Fibroblast of lung (primary cell): ENCODE data around the gene ATP8A2. TPM values are rescaled to one million over a fixed set of nuclear protein-coding genes. Genes with fewer than 3 reads are reported as not detected.

Experiments
- DNase-seq, 2 donors: peaks; one replicate each; pipeline versions ENCODE4 v3.0.0 to v3.0.0-alpha.2; 2010; ENCODE audit warnings: low read depth in 2 of 2
- H2AFZ ChIP-seq: 2 replicates; pipeline ENCODE4 v1.5.1; 2012; ENCODE audit warnings: low read length, control low read depth, inconsistent platforms
- H3K27ac ChIP-seq: 2 replicates; pipeline ENCODE4 v1.5.1; 2011; ENCODE audit warnings: low read length, control low read depth; ENCODE audit not compliant: insufficient read depth
- H3K27me3 ChIP-seq: 2 replicates; pipeline ENCODE4 v1.5.1; 2011; ENCODE audit warnings: mild to moderate bottlenecking, low read length; ENCODE audit not compliant: control insufficient read depth, insufficient read depth
- H3K36me3 ChIP-seq: 2 replicates; pipeline ENCODE4 v1.5.1; 2011; ENCODE audit warnings: low read length; ENCODE audit not compliant: control insufficient read depth, insufficient read depth
- H3K4me1 ChIP-seq: 2 replicates; pipeline ENCODE4 v1.5.1; 2011; ENCODE audit warnings: low read length; ENCODE audit not compliant: control insufficient read depth, insufficient read depth; ENCODE audit errors: extremely low read depth
- H3K4me2 ChIP-seq: 2 replicates; pipeline ENCODE4 v1.5.1; 2011; ENCODE audit warnings: low read length, control low read depth; ENCODE audit not compliant: insufficient read depth; ENCODE audit errors: extremely low read depth
- H3K4me3 ChIP-seq, 4 experiments: fragments of 200-600 bp in 1 of 4; sonication (generic) in 1 of 4; replicated peaks in 1 of 4; 2 replicates each; pipeline ENCODE4 v1.5.1; 2011 to 2016; ENCODE audit warnings: low read length in 4 of 4, low read depth in 3 of 4, mild to moderate bottlenecking in 3 of 4, control low read depth in 2 of 4, inconsistent platforms in 1 of 4, mixed read lengths in 1 of 4; ENCODE audit not compliant: insufficient read depth in 1 of 4; ENCODE audit errors: control extremely low read depth in 1 of 4
- H3K79me2 ChIP-seq: 2 replicates; pipeline ENCODE4 v1.5.1; 2012; ENCODE audit warnings: mild to moderate bottlenecking, low read length, inconsistent platforms; ENCODE audit not compliant: control insufficient read depth, insufficient read depth
- H3K9ac ChIP-seq: 2 replicates; pipeline ENCODE4 v1.5.1; 2011; ENCODE audit warnings: mild to moderate bottlenecking, low read length, control low read depth; ENCODE audit not compliant: insufficient read depth
- H3K9me3 ChIP-seq: 2 replicates; pipeline ENCODE4 v1.5.1; 2012; ENCODE audit warnings: low read depth, low read length; ENCODE audit not compliant: control insufficient read depth, insufficient read depth
- H4K20me1 ChIP-seq: 2 replicates; pipeline ENCODE4 v1.5.1; 2011; ENCODE audit warnings: low read length; ENCODE audit not compliant: control insufficient read depth, insufficient read depth; ENCODE audit errors: extremely low read depth
- EZH2 ChIP-seq: IDR thresholded peaks from 2 replicates; pipeline ENCODE4 v1.5.1; 2012; ENCODE audit warnings: low read length, control low read depth, mild to moderate bottlenecking; ENCODE audit errors: missing control alignments
- polyA plus RNA-seq, 2 donors: library from polyadenylated mRNA; depleted of rRNA in 1 of 2; stranded (reverse) in 1 of 2; unstranded in 1 of 2; fragments of >200 nt; gene quantifications; 2 replicates each; pipeline ENCODE4 v1.2.1, GENCODE V29; 2011 to 2012; ENCODE audit warnings: missing spikeins in 1 of 2
- total RNA-seq: library from RNA; depleted of rRNA; stranded (reverse); fragments of >200 nt; gene quantifications from 2 replicates; pipeline ENCODE4 v1.2.1, GENCODE V29; 2014
- TF ChIP-seq, protein P1 (sequence below), 2 donors: IDR thresholded peaks in 1 of 2; conservative IDR thresholded peaks in 1 of 2; 1 replicate in 1 of 2; 2 replicates in 1 of 2; pipeline ENCODE4 v1.5.1; 2011 to 2012; ENCODE audit warnings: low read length in 2 of 2, control low read depth in 1 of 2, inconsistent platforms in 1 of 2, low read depth in 1 of 2, mild to moderate bottlenecking in 1 of 2

The ATP8A2 gene
- total and polyA plus RNA-seq, 2 donors (not counting 1 experiment from before 2014, with no cell fraction given): under 0.01 to 0.01 TPM

DNA sequence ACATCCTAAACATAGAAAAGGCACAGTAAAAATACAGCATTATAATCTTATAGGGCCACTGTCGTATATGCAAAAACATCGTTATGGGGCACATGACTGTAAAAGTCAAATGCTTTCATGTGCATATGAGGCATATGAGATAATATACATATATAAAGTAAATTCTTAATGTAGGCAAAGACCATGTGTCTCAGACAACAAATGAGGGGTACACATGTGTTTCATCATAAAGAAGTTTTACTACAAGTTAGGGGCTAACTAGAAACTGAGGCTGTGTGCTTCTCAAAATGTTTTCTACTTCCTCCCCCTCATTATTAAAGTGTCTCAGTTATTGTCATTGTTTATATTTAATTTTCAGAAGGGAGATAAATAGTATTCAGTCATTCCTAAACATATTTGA lies 370.4 kb downstream of the ATP8A2 start:
- no peaks in the 10 kb centered on the region for H3K36me3 ChIP-seq
- no peak overlapping the region for H3K27ac ChIP-seq
- no peaks in the 10 kb centered on the region for H3K4me1 ChIP-seq
- H3K79me2 ChIP-seq: no peaks in the 10 kb centered on the region
- no peak overlapping the region for H3K4me2 ChIP-seq
- no peaks in the 10 kb centered on the region for H3K27me3 ChIP-seq
- TF ChIP-seq, protein P1, sequence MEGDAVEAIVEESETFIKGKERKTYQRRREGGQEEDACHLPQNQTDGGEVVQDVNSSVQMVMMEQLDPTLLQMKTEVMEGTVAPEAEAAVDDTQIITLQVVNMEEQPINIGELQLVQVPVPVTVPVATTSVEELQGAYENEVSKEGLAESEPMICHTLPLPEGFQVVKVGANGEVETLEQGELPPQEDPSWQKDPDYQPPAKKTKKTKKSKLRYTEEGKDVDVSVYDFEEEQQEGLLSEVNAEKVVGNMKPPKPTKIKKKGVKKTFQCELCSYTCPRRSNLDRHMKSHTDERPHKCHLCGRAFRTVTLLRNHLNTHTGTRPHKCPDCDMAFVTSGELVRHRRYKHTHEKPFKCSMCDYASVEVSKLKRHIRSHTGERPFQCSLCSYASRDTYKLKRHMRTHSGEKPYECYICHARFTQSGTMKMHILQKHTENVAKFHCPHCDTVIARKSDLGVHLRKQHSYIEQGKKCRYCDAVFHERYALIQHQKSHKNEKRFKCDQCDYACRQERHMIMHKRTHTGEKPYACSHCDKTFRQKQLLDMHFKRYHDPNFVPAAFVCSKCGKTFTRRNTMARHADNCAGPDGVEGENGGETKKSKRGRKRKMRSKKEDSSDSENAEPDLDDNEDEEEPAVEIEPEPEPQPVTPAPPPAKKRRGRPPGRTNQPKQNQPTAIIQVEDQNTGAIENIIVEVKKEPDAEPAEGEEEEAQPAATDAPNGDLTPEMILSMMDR (conservative IDR thresholded peaks at IDR 0.05 in 1 of 2, IDR thresholded peaks at IDR 0.05 in 1 of 2; ENCODE audit: low read depth in 1 of 2, low read length in 2 of 2): no peak
- TF ChIP-seq EZH2: no peak
- DNase-seq: no peak
- no peaks in the 10 kb centered on the region for H4K20me1 ChIP-seq
- no peak overlapping the region for H3K4me3 ChIP-seq
- no peaks in the 10 kb centered on the region for H3K9me3 ChIP-seq
- H3K9ac ChIP-seq: no peak overlapping the region
- H2AFZ ChIP-seq: no peak overlapping the region

DNA sequence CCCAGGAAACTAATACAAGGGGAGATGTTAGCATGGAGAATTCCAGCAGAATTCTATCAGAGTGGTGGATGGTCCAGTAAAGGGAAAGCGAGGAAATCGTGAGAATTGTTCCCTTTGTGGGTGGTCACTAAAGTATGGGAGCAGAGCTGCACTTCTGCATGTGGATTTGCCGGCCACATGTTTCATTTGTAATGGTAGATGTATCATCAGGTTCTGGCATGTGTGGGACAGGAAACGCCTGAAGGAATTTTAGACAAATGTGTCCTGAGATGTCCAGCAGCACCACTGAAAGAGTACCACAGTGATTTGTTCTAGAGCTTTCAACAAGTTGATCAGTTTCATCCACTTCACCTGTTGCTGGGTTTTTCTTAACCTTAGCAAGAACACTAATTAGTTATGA lies 371.6 kb downstream of the ATP8A2 start:
- TF ChIP-seq, protein P1 (conservative IDR thresholded peaks at IDR 0.05 in 1 of 2, IDR thresholded peaks at IDR 0.05 in 1 of 2; ENCODE audit: low read depth in 1 of 2, low read length in 2 of 2): no peak
- TF ChIP-seq EZH2: no peak
- Histone ChIP-seq H3K4me1 (no peaks in the 10 kb centered on the region), H2AFZ (no peak overlapping the region), H3K4me3 (no peak overlapping the region), H3K27ac (no peak overlapping the region), H3K27me3 (no peaks in the 10 kb centered on the region), H3K9ac (no peak overlapping the region), H3K9me3 (no peaks in the 10 kb centered on the region), H3K36me3 (no peaks in the 10 kb centered on the region), H3K4me2 (no peak overlapping the region), H3K79me2 (no peaks in the 10 kb centered on the region), H4K20me1 (no peaks in the 10 kb centered on the region)
- DNase-seq: no peak

DNA sequence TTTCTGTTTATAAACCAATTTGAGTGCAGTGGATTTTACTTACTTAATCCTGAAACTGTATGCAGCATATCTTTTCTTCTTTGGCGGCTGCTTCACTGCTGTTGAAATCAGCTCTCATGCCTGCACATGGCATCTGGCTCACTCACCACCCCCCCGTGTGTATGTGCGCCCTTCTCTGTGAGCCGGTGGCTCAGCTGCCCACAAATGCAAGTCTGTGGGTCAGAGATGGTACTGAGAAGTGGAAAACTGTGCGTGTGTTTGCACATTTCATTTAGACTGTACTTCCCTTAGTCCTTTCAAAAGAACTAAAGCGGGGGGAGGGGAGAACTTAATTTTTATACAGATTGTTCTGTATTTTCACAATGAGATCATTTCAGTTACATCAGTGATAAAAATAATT lies 372.4 kb downstream of the ATP8A2 start:
- Histone ChIP-seq H3K79me2 (no peaks in the 10 kb centered on the region), H3K9ac (no peak overlapping the region), H3K27me3 (no peaks in the 10 kb centered on the region), H2AFZ (no peak overlapping the region), H3K4me1 (no peaks in the 10 kb centered on the region), H3K27ac (no peak overlapping the region), H4K20me1 (no peaks in the 10 kb centered on the region), H3K4me2 (no peak overlapping the region), H3K4me3 (no peak overlapping the region), H3K9me3 (no peaks in the 10 kb centered on the region), H3K36me3 (no peaks in the 10 kb centered on the region)
- TF ChIP-seq, protein P1 (conservative IDR thresholded peaks at IDR 0.05 in 1 of 2, IDR thresholded peaks at IDR 0.05 in 1 of 2; ENCODE audit: low read depth in 1 of 2, low read length in 2 of 2): no peak
- no peak for TF ChIP-seq EZH2
- DNase-seq: no peak
